ENCODE measurements around the gene CTLA4.

Gene CTLA4

GRCh38 chr2:203853722-203854121 is 13.8 kb upstream of the CTLA4 start:
- DNase-seq (ENCODE audit: extremely low read depth, low read depth) = no peak

DNA sequence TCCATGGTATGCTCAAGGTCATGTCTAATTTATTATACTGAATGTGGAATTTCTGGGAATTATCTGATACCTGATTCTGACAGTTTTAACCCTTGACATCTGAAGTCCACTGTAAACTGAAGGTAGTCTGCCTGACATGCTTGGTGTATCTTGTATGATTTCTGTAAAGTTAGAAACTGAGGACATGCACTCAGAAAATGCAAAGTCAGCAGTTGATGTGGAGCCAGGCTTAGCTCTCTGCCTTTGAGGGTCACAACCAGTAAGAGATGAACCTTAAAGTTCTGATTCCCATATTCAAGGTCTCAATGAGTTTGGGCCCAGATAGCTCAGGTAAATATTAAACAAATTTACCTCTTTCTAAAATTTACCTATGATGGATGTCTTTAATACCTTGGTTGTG is 12.3 kb upstream of the CTLA4 start:
- no peak for TF ChIP-seq CTCF (IDR thresholded peaks at IDR 0.05; ENCODE audit: low read depth, low read length, missing control alignments)
- no peak overlapping the region for H3K4me3 ChIP-seq (replicated peaks; ENCODE audit: low read depth, low read length)
- DNase-seq (ENCODE audit: extremely low read depth, low read depth) = no peak

More at GRCh38 chr2:203853722-203854121, 13.8 kb upstream of the CTLA4 start:
- no peak overlapping the region for H3K4me3 ChIP-seq (replicated peaks; ENCODE audit: low read depth, low read length)
- TF ChIP-seq CTCF (IDR thresholded peaks at IDR 0.05; ENCODE audit: low read depth, low read length, missing control alignments) = no peak

DNA sequence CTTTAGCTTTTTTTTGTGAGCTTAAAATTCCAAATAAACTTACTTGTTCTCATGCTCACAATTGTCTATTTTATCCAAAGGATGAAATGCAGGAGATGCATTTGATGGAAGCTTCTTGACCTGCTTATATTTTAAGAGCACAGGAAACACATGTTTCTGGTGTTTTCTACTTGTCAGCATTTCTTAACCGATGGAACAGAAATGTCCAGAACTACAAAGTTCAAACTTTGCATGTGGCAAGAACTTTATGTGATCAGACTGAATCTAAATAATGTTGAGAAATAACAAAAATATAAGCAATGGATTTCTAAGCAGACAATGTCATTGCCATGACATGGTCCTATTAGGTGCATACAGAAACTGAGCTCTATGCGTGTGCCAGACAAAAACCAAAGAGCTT is 9.9 kb upstream of the CTLA4 start:
- no peak for DNase-seq (ENCODE audit: extremely low read depth, low read depth)
- H3K4me3 ChIP-seq (replicated peaks; ENCODE audit: low read depth, low read length) = no peak overlapping the region
- no peak for TF ChIP-seq CTCF (IDR thresholded peaks at IDR 0.05; ENCODE audit: low read depth, low read length, missing control alignments)

GRCh38 chr2:203858176-203858575 is 9.4 kb upstream of the CTLA4 start:
- H3K4me3 ChIP-seq (replicated peaks; ENCODE audit: low read depth, low read length) = no peak overlapping the region
- DNase-seq (ENCODE audit: extremely low read depth, low read depth) = no peak
- TF ChIP-seq CTCF (IDR thresholded peaks at IDR 0.05; ENCODE audit: low read depth, low read length, missing control alignments) = peak; percentile 13

GRCh38 chr2:203859030-203859789 is 8.4 kb upstream of the CTLA4 start:
- H3K4me3 ChIP-seq (replicated peaks; ENCODE audit: low read depth, low read length) = no peak overlapping the region
- no peak for DNase-seq (ENCODE audit: extremely low read depth, low read depth)
- no peak for TF ChIP-seq CTCF (IDR thresholded peaks at IDR 0.05; ENCODE audit: low read depth, low read length, missing control alignments)

DNA sequence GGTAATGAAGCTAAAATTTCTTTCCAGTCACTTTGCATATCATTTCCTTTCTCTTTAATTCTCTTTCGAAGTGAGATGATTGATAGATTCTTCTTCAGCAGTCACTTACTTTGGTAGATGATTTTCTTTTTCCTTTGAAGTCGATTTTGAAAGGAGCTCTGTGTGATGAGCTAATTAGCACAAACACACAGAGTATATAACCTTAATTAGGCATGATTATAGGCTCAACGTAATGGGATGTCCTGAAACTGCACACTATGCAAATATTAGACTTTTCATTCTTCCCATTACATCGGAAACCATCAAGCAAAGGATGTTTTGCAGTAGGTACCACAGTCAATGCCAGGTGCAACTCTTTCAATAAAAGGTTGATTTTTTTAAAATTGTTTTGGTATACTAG is 6.4 kb upstream of the CTLA4 start:
- TF ChIP-seq CTCF (IDR thresholded peaks at IDR 0.05; ENCODE audit: low read depth, low read length, missing control alignments) = no peak
- H3K4me3 ChIP-seq (replicated peaks; ENCODE audit: low read depth, low read length) = no peak overlapping the region
- no peak for DNase-seq (ENCODE audit: extremely low read depth, low read depth)

- TF ChIP-seq CTCF (IDR thresholded peaks at IDR 0.05; ENCODE audit: low read depth, low read length, missing control alignments) = no peak
- H3K4me3 ChIP-seq (replicated peaks; ENCODE audit: low read depth, low read length) = no peak overlapping the region
- DNase-seq (ENCODE audit: extremely low read depth, low read depth) = no peak
These were observed 6.0 kb upstream of the CTLA4 start for GRCh38 chr2:203861607-203862006.
